Stimulated activated CD8-positive, alpha-beta memory T cell treated with anti-CD3 and anti-CD28 coated beads, Interleukin-15, amount 100 ng/mL, for 1 hour (primary cell): ENCODE measurements around the gene CCL4.
"Not testable (repeated sequence)": the region's sequence is repeated elsewhere in the genome, so short reads cannot be mapped to it uniquely, and the experiment has no call there.

Experiments
- DNase-seq: peaks from one replicate; pipeline ENCODE4 v3.0.0-alpha.2; 2020; ENCODE audit warnings: low read depth

The CCL4 gene

DNA sequence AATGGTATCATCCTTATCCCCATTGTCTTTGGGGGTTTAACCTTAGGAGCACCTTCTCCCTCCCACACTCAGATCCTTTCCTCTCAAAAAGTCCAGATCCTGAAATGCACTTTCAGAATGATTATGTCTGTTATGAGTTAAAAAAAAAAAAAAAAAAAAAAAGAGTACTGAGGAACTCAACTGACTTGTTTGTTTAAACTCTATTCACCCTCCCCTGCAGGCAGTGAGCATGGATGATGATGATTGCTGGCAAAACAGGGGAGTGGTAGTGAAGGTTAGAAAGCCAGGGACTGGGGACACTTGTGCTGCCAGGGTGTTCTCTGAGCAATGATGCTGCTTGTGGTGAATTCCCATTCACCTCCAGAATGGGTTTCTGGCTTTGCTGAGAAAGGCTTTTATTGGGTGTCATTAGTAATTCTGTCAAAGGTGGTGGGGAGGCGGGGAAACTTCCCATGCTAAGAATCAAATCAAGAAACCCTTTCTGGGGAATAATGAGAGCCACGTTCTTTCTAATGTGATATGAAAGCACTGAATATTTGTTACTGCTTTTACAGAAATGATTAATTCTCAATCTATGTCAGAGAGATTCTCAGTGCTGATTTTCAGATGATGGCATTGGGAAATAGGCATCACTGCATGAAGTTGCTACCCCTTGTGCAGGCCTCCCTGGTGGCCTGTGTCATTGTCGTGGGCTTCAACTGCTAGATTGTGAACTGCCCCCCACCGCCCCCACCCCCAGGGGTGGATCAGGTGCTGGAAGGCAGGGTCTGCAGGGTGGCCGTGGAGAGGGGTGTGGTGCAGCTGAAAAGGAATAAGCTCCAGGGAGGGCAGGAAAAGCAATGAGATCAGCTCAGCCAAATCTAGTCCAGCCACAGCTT lies 14.1 kb downstream of the CCL4 start:
- DNase-seq: no peak

DNA sequence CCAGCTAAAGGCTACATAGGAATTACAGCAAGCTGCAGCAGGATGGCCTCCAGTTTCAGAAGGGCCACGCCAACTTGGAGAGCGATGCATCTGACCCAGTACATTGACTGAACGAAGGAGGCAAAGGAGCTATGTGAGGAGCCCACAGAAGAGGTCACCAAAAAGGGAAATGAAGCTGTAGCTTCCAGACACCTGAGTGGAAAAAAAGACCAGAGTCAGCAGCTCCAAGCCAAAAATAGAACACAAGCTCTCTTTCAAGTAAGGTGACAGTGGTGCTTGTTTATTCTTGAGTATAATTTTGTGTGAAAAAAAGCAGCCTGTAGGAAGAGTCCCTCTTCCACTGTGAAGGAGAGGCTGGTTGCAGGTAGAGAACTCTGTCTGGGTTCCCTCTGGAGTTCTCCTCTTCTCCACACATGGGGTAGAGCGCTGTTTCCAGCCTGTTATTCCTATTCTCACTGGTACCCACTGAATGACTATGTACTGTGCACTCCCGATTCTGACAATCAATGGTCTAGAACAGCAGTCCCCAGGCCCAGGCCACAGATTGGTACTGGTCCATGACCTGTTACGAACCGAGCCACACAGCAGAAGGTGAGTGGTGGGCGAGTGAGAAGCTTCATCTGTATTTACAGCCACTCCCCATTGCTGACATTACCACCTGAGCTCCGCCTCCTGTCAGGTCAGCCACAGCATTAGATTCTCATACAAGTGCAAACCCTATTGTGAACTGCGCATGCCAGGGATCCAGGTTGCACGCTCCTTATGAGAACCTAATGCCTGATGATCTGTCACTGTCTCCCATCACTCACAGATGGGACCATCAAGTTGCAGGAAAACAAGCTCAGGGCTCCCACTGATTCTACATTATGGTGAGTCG lies 15.1 kb downstream of the CCL4 start:
- no peak for DNase-seq

DNA sequence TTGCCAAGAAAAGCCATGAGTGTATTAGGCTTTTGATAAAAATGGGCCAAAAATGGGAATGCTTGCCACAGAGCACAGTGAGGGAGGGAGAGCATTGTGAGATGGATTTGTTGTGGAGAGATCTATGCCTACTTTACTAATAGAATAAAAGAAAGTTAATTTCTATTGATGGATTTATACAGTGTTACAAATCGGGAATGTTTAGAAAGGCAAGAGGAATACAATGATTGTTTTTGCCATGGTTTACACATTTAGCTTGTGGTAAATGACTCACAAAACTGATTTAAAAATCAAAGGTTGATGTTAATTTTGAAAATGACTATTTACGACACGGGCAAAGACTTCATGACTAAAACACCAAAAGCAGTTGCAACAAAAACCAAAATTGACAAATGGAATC lies 16.6 kb downstream of the CCL4 start:
- no peak for DNase-seq

DNA sequence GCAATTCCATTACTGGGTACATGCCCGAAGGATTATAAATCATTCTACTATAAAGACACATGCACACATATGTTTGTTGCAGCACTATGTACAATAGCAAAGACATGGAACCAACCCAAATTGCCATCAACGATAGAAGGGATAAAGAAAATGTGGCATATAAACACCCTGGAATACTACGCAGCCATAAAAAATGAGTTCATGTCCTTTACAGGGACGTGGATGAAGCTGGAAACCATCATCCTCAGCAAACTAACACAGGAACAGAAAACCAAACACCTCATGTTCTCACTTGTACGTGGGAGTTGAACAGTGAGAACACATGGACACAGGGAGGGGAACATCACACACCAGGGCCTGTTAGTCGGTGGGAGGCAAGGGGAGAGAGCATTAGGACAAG lies 17.5 kb downstream of the CCL4 start:
- DNase-seq: not testable (repeated sequence)

DNA sequence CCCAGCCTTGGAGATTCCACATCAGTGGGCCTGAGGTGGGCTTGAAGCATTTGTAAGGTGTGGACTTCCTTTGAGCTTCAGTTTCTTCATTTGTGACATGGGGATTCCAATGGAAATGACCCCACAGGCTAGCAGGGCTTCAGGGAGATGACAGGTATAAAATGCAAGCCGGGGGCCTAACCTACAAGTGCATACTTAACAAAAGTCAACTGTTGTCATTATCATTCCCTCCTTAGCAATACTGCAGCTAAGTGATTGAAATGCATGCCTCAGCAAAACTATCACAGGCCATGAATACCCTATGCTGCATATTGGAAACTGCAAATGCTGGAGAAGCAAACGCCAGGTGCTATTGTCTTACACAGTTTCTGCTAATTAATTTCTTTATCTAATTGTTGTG lies 19.8 kb downstream of the CCL4 start:
- no peak for DNase-seq

DNA sequence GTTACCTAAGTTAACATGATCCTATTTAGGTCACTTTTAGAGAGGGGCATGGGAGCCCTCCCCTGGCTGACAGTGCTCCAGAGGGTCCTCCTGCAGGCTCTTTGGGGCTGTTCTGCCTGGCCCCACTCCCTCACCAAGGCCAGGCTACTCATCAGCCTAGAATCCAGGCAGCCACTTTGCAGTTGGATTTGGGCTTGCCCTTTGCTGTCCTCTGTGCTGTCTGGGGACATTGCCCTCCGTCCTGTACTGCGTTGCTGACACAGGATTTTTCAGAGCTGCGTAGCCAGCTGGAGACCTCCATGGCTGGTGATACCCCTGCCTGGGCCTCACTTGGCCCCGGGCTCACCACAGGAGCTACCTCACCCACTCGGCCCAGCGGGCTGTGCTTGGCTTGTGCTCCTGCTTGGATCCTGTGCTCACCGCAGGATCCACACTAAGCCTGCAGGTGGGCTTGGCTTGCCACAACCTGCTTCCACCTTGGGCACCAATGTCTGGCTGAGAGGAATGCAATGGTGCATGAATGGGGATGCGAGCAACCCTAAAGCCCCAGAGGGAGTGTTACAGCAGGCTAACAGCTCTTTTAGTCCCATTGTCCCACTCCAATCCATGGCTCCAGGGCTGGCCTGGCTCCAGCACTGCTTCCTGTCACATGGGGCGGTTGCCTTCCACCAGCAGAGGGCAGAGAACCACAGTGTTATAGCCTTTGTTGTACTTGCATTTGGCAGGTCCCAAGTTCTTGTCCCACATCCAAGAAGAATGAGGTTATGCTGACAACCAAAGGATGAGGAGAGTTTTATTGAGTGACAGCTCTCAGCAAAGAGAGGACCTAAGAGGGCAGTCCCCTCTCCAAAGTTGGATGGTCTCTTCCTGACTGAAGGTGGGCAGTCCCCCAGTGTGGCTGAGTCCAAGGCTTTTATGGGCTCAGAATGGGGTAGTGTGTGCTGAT lies 21.5 kb downstream of the CCL4 start:
- DNase-seq: no peak

DNA sequence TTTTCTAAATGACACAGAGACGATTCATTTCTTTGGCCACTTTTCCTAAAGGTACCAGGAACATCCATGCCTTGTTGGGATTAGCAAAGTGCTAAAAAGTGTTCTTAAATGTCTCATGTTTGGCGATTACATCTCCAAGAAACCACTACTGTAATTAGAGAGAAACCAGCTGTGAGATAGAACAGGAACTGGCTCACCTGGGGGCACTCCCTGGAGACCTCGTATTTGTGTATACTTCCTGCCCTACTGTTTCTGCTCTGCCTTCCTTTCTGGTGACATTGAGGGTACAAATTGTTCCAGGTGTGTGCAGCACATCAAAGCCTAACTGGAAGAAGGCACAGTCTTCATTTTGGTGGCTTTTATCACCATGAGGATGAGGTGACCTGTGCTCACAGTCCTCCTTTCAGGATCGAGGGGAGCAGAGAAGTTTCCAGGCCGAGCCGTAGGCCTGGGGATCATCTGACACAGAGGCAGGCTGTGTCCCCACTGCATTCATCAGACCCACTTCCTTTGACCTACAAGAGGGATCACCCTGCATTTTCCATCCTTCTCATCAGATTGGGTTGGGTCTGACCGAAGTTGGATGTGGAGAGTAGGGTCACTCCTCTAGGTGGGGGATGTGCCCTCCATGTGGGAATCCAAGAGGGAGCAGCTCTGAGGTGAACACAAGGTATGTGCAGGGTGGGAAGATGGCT lies 23.7 kb downstream of the CCL4 start:
- no peak for DNase-seq

DNA sequence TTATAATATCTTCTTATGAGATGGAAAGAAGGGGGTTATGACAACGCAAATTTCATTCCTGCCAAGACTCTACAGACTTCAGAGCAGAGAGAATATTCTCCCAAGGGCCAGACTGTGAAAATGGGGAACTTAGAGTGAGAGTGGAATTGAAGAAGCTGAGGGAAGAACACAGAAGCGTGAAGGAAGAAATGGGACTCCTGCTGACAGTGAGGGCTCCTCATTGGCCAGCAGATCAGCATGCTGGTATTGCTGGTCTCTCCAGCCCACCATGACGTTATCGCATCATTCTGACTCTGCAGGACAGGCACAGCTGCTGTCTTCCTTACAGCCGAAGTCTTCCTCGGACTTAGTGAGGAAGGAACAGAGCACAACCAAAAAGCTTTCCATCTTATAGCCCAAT lies 24.3 kb downstream of the CCL4 start:
- no peak for DNase-seq

DNA sequence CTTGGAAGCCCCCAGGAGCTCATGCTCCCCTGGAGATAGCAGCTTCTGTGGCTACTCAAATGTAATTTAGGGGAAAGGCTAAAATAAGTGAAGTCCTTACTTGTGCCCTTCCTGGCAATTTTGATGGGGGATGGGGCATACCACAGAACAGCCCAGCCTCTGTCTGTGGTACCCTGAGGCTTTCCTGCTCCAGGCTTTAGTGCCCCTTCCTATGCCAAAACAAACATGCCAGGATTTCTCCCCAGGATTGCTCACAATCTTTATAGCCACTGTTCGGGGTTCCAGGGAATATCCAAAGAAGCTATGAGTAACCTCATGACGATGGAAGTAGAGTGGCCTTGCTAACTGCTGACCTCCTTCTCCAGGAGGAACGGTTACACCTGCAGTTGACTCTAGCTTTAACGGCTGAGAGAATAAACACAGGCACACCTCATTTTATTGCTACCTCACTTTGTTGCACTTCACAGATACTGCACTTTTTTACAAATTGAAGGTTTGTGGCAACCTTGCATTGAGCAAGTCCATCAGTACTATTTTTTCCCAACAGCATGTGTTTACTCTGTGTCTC lies 24.9 kb downstream of the CCL4 start:
- no peak for DNase-seq

DNA sequence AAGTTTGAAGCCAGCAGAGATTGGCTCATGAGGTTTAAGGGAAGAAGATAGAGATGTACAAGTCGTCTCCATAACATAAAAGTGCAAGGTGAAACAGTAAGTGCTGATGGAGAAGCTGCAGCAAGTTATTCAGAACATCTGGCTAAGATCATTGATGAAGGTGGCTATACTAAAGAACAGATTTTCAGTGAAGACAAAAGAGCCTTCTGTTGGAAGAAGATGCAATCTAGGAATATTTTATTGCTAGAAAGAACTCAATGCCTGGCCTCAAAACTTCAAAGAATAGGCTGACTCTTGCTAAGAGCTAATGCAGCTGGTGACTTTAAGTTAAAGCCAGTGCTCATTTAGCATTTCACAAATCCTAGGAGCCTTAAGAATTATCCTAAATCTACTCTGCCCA lies 26.0 kb downstream of the CCL4 start:
- no peak for DNase-seq

DNA sequence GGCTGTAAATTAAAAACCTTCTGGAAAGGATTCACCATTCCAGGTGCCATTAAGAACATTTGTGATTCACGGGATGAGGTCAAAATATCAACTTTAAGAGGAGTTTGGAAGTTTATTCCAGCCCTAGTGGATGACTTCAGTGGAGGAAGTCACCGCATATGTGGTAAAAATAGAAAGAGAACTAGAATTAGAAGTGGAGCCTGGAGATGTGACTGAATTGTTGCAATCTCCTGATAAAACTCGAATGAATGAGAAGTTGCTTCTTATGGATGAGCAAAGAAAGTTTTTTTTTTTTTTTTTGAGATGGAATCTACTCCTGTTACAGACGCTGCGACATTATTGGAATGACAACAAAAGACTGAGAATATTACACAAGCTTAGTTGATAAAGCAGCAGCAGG lies 26.7 kb downstream of the CCL4 start:
- no peak for DNase-seq

DNA sequence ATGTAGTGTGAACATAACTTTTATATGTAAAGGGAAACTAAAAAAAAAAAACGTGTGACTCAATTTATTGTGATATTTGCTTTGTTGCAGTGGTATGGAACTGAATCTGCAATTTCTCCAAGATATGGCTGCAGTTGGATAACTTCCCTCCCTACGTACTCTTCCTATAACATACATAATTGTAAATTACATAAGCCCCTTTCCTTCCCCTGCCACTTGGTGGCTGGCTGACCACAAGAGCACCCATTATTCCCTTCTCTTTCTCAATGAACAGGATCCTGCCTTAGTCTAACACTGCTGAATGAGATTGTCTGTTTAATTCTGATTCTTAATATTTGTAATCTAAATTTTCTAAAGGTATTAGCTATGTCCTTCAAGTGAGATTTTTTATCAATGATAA lies 27.8 kb downstream of the CCL4 start:
- no peak for DNase-seq

DNA sequence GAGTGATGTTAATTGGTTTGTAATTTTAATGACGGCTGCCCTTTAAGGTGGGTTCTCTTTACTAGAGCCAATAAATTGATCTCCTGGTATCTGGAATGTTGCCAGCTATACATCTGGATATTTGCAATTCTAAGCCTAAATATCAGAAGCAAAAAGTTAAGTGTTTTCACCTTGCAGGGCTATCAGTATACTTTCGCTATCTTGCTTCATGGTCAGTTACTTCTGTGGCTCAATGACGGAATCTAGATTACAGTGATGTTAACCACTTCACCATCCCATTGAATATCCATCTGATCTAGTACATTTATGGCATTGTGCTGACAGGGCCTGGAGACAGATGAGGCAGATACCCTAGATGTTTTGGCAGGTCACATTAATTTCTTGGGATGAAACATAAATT lies 28.3 kb downstream of the CCL4 start:
- no peak for DNase-seq

DNA sequence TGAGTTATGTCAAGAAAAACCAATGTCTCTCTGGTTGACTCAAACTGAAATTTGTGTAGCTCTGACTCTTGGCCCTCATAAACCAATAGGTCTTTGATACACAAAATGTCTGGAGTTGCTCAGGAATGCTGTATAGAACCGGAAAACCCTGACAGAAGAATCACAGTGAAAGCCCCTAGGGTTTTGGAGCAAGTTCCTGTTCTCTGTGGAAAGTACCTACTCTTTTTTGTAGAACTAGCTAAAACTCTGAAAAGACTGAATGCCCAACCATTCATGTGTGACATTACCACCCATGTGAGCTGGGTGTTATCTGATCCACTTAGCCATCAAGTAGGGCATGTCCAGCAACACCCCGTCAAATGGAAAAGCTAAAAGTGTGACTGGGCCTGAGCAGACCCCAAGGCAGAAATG lies 28.8 kb downstream of the CCL4 start:
- DNase-seq: no peak

DNA sequence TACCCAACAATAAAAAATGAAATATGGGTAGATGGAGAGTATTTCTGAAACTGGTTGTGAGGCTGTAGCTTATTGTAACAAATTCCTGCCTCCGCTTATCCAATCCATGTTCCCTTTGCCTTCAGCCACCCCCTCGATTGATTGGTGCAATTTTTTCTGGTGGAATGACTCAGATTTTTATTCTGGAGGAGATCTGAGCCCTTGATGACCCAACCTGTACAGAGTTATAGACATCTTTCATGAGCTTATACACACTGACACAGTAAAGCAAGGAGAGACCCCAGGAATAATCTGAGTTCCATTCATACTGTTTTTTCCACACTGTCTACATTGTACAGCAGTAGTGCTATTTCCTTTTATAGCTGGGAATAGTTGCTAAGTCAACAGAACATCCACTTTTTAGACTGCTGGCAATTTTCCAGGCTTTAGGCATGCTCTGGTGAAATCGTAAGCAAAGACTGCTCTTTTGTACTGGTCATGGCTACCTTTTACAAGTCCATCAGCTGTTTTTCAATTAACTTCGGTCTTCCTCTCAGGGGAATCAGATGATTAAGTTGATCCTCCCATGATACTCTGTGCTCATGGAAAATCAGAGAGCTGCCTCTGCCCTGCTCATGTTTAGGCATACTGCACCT lies 30.1 kb downstream of the CCL4 start:
- DNase-seq: no peak

DNA sequence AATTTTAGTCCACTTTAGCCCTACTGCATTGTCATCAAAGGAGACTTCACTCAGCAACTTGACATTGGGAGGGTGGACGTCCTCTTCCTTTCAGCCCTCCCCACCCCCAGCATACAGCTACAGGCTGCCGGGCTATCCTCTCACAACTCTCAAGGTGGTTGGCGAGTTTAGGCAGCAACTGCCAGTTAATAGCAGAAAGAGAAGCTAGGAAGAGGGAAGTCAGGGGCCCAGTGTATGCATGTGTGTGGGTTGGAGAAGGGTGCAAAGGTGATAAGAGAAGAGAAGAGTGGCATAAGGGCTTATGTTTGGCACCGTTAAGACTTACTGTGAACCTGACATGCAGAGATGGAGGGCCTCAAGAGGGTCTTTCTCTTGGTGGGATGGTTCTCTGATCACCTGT lies 31.8 kb downstream of the CCL4 start:
- DNase-seq: no peak

DNA sequence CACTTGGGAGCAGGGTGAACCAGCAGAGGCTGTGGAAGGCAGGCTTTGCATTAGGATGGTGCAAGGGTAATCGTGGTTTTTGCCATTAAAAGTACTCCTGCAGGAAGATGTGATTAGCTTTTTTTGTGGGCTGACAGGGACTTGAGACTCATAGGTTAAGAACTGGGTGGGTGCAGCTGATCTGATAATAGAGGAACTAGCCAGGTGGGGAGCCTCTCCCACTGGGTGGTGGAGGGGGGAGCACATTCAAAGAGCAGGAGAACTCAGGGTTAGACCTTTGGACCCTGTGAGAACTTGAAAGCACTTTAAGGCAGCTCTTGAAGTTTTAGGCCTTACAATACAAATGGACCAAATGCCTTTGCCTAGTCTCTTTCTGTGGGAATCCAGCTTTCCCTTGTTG lies 32.4 kb downstream of the CCL4 start:
- DNase-seq: no peak

DNA sequence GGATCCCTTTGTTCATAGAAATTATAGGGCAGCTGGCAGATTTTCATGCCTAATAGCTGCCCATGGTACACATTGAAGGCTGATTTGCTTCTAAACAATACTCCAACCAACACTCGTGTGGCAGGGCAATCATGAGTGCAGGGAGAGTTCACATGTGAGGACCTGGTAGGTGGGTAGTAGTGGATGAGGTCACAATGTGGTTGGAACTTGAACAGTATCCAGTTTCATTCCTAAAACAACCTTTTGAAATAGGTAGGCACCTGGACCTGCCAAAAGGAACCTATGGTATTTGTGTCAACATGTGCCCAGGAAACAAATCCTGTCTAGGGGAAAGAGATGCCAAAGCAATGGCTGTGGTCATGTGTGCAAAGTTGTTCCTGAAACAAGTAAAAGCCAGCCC lies 32.8 kb downstream of the CCL4 start:
- DNase-seq: no peak

DNA sequence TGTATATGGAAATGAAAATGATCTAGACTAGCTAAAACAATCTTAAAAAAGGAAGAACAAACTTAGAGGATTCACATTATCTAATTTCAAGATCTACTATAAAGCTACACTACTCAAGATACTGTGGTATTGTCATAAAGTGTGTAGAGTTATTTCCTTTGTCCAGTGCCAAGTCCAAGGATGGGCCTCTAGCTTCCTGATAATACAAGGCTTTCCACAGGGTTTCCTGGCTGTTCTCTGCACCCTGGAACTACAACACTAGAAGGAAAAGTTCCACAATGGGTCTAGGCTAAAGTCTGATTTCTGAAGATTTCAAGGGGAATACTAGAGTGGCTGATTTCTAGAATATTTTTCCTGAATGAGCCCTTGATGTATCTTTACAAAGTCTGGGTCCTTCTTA lies 38.6 kb downstream of the CCL4 start:
- DNase-seq: no peak

DNA sequence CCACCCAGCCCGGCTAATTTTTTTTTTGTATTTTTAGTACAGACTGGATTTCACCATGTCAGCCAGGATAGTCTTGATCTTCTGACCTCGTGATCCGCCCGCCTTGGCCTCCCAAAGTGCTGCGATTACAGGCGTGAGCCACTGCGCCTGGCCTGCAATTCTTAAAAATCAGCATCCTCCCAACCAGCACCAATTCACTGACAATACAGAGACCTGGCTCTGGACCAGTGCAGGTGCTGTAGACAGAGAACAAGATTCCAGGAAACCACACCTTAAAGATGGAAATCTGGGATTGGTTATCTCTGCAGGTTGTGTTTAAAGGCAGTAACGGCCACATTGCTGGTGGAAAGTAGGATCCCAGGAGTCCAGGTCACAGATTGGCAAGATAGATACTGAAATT lies 39.2 kb downstream of the CCL4 start:
- no peak for DNase-seq

DNA sequence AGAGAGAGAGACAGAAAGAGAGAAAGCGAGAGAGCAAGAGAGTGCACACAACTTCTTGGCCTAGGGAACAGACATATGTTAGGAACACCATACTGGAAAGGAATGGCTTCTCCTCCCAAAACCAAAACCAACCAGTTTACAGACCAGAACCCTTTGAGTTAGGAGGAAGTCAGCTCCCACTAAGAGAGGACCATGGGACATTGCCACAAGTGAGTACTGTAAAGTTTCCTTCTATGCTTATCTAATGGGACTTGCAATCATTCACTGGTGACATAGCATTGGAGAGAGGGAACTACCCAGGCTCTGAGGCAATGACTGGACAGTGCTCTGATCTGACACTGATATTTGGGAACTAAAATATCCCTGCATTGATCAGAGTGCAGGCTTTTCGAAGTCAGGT lies 40.4 kb downstream of the CCL4 start:
- no peak for DNase-seq
